ENCODE results near the gene ZFP36L2.

The ZFP36L2 gene

DNA sequence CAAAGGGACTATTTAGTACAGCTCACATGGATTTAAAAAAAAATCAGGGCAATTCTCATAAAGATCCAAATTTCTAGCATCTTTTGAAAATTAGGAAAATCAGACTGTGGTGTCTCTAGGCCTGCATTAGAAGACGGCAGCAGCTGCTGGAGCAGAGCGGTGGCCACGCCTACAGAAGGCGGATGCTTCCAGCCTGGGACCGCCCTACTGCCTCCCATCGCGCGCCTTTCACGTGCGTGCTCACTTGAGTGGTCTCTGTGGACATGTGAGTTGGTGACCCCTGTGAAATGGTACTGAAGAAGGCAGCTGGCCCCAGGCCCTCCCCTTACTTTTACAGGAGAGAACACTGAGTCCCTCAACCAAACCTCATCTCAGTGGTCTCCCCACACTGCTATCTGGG is 15.2 kb upstream of the ZFP36L2 start:
- no peak for DNase-seq

DNA sequence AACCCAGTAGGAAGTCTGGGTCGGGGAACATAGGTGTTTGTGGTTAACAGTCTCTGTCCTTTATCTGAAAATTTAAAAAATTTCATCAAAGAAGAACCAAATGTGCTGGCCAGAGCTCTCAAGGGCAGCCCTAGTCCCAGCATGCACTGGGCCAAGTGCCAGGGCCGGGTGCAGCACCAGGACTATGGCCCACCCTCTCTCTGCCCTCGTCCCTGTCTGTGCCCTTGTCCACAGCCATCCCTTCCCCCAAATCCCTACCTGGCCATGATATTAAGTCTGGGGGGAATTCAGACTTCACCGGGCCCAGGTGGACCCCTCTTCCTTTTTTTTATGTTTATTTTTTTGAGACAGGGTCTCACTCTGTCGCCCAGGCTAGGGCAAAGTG is 14.4 kb upstream of the ZFP36L2 start:
- no peak for DNase-seq

GRCh38 chr2:43239981-43240765 is 13.8 kb upstream of the ZFP36L2 start:
- DNase-seq: no peak

DNA sequence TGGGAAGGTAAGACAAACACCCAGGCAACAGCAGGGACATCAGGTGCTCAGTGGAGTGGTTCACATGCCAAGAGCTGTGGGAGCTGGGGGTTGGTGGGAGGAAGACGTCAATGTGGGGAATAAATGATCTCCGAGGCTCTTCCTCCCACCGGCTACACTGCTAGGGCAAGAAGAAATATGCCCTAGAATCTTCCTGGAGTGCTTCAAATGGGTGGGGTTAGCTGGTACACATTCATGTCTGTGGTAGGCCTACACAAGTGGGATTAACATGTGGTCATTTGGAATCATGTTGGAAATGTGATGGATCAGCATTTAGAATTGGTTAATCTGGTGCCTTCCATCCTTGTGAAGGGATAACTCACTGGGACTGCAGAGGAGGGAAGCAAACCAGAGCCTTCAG is 12.4 kb upstream of the ZFP36L2 start:
- DNase-seq: no peak

GRCh38 chr2:43238176-43238575 is 11.8 kb upstream of the ZFP36L2 start:
- no peak for DNase-seq

- no peak for DNase-seq
Measured at GRCh38 chr2:43233218-43234212, 7.1 kb upstream of the ZFP36L2 start.

DNA sequence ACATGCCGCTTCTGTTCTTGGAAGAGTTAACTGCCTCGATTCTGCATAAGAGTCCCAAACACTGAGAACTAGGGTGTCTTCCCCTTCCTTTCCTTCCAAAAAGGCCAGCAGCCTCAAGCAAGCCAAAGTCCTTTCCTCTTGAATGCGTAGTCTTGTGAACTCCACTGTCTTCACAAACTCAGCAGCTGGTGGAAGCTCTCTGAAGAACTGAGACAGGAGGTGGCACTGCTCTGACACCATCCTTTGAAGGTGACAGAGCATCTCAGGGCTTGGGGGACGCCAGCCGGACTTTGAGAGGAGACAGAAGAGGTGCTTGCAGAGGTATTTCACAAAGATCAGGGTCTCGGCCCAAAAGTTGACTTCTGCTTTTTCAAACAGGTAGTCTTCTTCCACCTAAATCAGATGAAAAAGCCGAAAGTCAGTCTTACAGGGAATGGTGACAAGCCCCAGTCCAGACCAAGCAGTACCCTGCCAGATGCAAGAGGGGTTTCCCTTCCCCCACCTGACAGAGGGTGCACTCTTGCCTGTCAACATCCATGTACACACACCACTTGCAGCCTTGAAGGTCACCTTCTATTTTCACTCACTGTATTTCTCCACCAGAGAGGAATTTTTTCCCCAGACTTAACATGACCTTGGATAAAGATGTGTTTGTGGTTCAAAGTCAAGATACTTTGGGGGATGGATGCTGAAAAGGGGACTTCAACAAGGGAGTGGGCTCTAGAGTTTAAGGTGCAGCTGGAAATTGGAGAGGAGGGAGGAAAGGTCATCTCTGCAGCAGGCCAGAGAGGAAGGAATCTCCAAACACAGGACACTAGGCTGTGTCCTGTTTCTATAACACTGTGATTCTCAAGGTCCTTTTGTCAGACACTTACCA is 4.8 kb upstream of the ZFP36L2 start:
- DNase-seq: no peak

- no peak for DNase-seq
Measured at GRCh38 chr2:43230351-43230885, 4.0 kb upstream of the ZFP36L2 start.

GRCh38 chr2:43228756-43229659 is 2.6 kb upstream of the ZFP36L2 start:
- peak in 3 of 5 experiments; percentile 10 to 51 (median 41) for DNase-seq

DNA sequence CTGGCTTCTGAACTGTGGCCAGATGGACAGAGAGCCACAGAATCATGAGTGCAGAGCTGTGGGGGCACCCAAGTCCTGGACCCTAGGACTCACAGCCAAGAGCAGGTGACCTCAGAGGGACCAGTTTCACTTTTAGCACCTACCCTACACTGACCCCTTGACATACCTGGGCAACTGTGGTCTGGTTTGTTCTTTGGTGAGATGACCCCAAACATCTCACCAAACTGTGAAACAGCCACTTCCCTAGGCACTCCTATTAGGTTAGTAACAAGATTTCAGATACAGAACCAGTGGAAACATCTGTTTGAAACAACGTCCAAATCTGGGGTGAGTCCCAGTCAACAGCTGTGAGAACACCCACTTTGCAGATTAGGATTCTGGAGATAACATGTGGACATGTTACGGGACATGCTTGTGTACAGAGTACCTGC is 1.9 kb upstream of the ZFP36L2 start:
- DNase-seq: peak in 1 of 5 experiments; percentile 29

- peak in 1 of 5 experiments; percentile 15 for DNase-seq
Measured at GRCh38 chr2:43227830-43228281, 1.4 kb upstream of the ZFP36L2 start.

DNA sequence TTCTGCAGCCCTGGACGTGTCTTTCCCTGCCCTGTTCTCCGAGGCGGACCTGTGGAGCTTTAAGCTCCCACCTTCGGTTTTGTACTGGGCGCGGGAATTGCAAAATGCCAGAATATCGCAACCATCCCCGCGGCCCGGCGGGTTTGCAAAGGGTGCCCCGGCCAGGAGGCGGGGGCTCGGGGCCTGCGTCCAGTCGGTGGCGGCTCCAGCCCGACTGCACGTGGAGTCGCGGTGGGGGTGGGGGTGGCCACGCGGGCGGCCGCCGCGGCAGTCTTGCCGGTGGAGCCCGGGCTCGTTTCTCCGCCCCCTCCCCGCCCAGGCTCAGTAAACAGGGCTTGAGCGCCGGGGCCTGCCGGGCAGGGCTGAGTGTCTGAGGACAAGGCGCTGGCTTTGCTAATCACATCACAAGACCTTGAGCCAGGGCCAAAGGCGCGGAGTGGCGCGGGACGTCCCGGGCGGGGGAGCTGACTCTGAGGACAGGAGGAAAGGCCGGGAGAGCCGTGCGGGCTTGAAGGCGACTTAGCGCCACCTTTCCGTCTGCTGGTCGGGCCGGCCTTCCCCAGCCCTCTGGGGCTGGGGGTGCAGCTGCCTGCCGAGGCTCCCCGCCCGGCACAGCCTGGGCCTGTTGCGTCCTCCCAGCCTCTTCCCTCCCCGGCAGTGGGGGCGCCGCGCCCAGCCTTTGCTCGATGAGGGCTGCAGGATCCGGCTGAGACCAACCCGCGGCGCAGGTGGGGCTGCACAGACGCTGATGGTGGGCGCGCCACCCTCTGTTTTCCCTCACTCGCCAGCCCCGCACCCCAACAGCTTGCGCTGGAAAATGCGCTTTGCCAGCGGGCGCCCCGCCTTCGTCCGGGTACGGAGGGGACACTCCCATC is 786 bp upstream of the ZFP36L2 start:
- peak; percentile 31 to 79 (median 47) for DNase-seq

DNA sequence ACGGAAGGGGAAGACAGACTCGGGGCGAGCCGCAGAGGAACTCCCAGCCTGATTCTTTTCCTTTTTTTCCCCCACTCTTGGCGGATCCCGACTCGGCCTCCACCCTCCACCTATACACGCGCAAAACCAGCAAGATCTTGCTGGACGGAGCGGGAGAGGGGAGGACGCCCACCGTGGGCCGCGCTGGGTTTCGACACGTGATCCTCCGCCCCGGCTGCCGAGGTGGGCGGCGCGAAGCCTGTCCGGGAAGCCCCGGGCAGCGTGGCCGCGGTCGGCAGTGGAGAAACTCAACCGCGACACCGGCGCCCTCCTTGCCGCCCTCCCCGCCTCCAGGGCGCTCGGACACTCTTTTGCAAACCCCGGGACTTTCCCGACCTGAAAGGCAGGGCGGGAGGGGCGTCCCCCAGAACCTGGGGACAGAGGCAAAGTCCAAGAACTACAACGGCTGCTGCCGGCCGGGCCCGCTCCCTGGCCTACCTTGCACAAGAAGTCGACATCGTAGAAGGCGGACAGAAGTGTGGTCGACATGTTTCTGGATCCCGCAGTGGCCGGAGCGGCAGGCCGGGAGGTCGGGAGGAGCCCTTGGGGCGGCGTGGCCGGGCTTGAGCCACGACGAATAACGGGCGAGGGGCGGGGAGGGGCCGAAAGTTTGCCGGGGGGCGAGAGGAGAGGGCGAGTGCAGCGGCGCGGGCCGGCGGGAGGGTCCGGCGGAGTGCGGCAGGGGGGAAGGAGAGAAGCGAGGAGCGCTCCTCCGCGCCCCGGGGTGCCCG is 433 bp downstream of the ZFP36L2 start:
- peak; percentile 31 to 73 (median 53) for DNase-seq

DNA sequence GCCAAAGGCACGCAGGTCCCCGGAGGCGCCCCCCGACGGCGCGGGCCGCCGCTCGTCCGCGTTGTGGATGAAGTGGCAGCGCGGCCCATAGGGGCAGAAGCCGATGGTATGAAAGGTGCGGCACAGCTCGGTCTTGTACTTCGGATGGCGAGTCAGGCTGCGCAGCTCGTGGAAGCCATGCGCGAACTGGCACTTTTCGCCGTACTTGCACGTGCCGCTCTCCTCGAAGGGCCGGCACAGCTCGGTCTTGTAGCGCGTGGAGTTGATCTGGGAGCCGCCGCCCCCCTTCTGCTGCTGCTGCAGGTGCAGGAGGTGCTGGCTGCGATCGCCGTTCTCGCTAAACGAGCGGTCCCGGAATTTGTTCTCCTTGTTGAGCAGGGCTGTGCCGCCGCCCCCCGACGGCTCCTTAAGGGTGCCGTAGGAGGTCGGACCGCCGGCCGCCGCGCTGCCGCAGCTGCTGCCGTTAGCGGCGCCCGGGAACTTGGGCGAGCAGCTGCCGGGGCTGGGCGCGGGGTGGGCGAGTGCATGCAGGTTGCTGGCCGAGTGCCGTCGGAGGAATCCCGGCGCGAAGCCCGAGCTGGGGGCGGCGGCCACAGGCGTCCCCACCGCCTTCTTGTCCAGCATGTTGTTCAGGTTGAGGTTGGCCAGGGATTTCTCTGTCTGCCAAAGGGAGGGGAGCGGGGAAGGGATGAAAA is 1.2 kb downstream of the ZFP36L2 start:
- DNase-seq: peak; percentile 31 to 87 (median 56)

- peak; percentile 23 to 67 (median 38) for DNase-seq
Measured at GRCh38 chr2:43224571-43225092, 1.8 kb downstream of the ZFP36L2 start.

GRCh38 chr2:43224131-43224570 is 2.3 kb downstream of the ZFP36L2 start:
- DNase-seq: peak; percentile 29 to 89 (median 53)

DNA sequence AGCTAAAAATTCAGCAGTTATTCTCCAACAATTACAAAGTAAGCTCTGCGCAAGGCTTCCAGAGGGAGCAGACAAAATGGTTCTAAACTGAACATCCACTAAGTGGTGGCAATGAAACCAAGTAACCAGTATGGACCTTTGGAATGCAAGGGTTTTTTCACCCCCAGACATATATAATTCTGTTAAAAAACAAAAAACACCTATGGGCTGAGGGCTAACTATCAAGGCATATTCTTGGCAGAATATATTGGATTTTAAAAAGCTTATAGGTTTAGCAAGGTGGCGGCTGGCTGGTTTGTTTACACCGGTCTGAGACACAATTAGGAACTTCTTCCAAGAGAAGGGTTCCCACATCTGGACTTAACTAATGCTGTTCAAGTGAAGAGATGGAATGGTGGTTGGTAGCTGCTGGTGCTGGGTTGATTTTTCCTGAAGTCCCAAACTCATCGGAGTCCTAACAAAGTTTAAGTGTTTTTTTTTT is 2.8 kb downstream of the ZFP36L2 start:
- peak in 1 of 5 experiments; percentile 33 for DNase-seq
